LNCAP (cell line): Measurements from ENCODE around the gene ULK1.

Source experiments
- TF ChIP-seq, protein P1 (sequence below): fragments of 450-650 bp; IDR thresholded peaks from 2 replicates; pipeline ENCODE4 v1.5.1; 2017; ENCODE audit warnings: mild to moderate bottlenecking

Gene ULK1

DNA sequence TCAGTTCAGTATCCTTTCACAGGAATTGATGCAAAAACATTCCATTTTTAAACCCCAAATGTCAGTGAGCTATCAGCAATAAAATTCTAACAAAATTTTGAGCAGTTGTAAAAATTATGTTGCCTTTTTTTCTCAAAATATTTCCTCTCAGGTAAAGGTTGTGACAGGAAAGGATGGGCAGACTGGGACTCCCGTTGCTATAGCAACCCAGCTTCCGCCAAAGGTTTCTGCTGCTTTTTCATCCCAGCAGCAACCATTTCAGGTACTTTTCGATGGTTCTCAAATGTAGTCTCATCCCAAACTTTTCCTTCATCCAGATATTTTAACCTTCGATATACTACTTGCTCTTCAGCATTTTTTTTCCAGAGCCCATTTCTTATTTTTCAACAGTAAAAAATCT is 69.0 kb downstream of the ULK1 start:
- TF ChIP-seq, protein P1, sequence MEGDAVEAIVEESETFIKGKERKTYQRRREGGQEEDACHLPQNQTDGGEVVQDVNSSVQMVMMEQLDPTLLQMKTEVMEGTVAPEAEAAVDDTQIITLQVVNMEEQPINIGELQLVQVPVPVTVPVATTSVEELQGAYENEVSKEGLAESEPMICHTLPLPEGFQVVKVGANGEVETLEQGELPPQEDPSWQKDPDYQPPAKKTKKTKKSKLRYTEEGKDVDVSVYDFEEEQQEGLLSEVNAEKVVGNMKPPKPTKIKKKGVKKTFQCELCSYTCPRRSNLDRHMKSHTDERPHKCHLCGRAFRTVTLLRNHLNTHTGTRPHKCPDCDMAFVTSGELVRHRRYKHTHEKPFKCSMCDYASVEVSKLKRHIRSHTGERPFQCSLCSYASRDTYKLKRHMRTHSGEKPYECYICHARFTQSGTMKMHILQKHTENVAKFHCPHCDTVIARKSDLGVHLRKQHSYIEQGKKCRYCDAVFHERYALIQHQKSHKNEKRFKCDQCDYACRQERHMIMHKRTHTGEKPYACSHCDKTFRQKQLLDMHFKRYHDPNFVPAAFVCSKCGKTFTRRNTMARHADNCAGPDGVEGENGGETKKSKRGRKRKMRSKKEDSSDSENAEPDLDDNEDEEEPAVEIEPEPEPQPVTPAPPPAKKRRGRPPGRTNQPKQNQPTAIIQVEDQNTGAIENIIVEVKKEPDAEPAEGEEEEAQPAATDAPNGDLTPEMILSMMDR: no peak

DNA sequence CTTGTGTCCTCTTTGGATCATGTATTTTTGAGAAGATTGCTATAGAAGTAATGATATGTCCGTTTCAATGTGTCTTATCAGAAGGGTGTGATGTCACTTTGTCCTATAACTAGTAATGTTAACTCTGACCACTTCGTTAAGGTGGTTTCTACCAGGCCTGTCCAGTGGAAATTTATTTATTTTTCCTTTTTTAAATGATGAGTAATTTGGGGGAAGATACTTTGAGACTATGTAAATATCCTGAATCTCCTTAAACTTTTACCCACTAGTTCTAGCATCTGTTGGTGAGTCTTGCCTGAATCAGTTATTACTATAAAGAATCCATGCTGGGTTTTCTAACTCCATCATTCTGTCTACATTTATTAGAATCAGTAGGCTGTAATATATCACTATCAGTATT is 70.7 kb downstream of the ULK1 start:
- TF ChIP-seq, protein P1: no peak

DNA sequence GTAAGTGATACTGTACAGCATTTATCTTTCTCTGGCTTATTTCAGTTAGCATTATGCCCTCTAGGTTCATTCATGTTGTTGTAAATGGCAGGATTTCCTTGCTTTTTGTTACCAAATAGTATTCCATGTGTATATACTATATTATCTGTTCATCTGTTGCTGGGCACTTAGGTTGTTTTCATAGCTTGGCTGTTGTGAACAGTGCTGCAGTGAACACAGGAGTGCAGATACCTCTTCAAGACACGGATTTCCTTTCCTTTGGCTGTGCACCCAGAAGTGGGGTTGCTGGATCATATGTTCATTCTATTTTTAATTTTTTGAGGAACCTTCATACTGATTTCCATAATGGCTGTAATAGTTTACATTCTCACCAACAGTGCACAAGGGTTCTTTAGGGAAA is 76.8 kb downstream of the ULK1 start:
- TF ChIP-seq, protein P1: no peak
